Measurements from ENCODE around the gene FANCB.

DNA sequence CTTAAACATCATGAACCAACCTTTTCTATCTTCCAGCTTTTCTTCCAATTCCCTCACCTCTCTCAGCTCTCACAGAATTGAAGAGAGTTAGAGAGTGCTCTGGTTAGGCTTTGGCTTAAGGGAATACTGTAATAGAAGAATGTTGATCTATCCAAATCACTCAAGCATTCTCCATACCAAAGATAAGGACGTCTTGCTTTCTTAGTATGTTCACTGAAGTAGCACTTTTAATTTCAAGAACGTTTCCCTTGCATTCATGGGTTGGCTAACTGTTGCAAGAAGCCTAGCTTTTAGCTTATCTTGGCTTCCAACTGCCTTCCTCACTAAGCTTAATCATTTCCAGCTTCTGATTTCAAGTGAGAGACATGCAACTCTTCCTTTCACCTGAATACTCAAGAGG, 43.2 kb downstream of the FANCB start:
- no peak for TF ChIP-seq ZNF274 (IDR thresholded peaks at IDR 0.05; ENCODE audit: low read depth, low read length)
- no peak for TF ChIP-seq YY1 (IDR thresholded peaks at IDR 0.05; ENCODE audit: insufficient read depth, insufficient read length)

Data from NT2/D1 (cell line).